KOPT-K1 (cell line): ENCODE results near the gene PGBD2.
"Not testable (repeated sequence)": the region's sequence is repeated elsewhere in the genome, so short reads cannot be mapped to it uniquely, and the experiment has no call there.

ENCODE experiments used
- H3K27ac ChIP-seq: fragments of 200-600 bp; sonication (generic); 2 replicates; pipeline ENCODE4 v1.5.1; 2016; ENCODE audit warnings: antibody characterized with exemption, mild to moderate bottlenecking, low read depth, low read length; ENCODE audit not compliant: poor library complexity, severe bottlenecking
- H3K36me3 ChIP-seq: fragments of 200-600 bp; sonication (generic); 2 replicates; pipeline ENCODE4 v1.5.1; 2017; ENCODE audit warnings: antibody characterized with exemption, mild to moderate bottlenecking, low read length, moderate library complexity; ENCODE audit not compliant: insufficient read depth
- H3K9me3 ChIP-seq: fragments of 200-600 bp; sonication (generic); 2 replicates; pipeline ENCODE4 v1.5.1; 2017; ENCODE audit warnings: antibody characterized with exemption, low read length, mild to moderate bottlenecking; ENCODE audit not compliant: insufficient read depth, poor library complexity, severe bottlenecking

Gene PGBD2

DNA sequence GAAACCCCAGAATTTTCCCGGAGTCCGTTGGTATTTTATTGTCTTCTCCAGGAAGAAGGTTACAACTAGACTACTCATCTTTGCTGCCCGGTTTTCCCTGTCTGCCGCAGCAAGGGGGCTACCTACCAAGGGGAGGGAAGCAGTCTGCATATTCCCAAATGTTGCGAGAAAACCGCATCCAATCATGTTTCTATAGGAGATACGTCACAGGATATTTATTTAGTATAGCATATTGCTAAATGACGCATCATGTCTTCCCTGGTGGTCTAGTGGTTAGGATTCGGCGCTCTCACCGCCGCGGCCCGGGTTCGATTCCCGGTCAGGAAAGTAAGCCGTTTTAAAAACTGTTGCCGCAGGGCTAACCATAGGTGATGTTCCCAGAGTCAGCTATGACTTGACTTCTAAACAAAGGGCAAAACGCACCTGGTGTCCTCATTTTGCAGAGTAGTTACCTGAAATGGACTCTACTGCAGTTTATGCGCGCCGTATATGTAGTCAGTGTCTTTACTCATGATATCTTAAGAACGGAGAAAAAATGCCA, 32.0 kb upstream of the PGBD2 start:
- peak overlapping the region; percentile 73 for H3K27ac ChIP-seq
- H3K36me3 ChIP-seq: no peaks in the 10 kb centered on the region
- no peaks in the 10 kb centered on the region for H3K9me3 ChIP-seq

DNA sequence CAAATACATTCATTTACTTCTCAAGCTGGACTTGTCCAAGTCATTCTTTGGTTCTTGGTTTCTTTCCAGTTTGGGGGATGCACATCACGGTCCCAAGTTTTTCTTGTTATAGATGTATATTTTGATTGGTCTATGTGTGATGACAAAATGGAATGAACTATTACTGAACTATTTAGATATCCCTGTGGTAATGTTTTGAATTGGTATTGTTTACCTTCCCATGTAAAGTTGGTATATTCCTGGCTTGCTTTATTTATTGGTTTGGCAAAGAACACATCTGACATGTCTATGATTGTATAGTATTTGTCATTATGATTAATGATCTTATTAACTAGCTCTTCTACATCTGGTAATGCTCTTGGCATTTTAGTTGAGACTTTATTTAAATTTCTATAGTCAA, 24.8 kb upstream of the PGBD2 start:
- Histone ChIP-seq H3K36me3 (no peaks in the 10 kb centered on the region), H3K27ac (no peak overlapping the region), H3K9me3 (no peaks in the 10 kb centered on the region)

DNA sequence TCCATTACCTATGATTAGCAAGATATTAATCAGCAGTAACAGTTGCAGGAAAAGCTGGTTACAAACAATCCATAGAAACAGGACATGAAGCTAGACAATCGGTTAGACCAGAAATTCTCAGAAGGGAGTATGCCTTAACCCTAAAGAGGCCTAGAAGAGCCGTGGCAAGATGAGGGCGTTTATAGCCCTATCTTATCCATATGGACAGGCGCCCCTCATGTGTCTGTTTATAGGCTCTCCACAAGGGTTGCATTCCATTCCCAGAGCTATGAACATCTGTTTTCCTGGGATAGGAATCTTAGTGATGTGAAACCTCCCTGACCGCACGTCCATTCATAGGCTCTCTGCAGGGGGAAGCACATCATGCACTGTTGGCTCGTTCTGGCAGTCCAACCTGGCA, 23.6 kb upstream of the PGBD2 start:
- H3K36me3 ChIP-seq, H3K9me3 ChIP-seq, H3K27ac ChIP-seq: not testable (repeated sequence)

DNA sequence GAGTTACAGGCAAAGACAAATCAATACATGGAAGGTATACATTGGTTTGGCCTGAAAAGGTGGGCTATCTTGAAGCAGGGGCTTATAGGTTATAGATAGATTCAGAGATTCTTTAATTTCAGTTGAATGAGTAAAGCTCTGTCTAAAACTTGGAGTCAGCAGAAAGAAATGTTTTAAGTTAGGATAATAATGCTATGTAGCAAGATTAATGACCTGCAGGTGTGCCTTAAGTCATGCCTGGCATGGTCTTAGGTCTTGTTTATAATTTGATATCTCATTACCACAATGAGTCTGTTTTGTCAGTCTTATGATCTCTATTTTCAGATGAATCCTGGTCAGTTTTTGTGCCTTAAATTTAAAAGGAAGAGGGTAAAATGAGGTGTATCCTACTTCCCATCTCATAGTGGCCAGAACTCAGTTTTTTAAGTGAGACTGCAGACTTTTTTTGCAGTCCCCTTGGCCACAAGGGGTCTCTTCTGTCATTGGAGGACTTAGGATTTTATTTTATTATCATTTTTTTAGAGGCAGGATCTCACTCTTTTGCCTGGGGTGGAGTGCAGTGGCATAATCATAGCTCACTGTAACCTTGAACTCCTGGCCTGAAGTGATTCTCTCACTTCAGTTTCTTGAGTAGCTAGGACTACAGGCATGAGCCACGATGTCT, 21.3 kb upstream of the PGBD2 start:
- H3K9me3 ChIP-seq: no peaks in the 10 kb centered on the region
- no peak overlapping the region for H3K27ac ChIP-seq
- no peaks in the 10 kb centered on the region for H3K36me3 ChIP-seq

DNA sequence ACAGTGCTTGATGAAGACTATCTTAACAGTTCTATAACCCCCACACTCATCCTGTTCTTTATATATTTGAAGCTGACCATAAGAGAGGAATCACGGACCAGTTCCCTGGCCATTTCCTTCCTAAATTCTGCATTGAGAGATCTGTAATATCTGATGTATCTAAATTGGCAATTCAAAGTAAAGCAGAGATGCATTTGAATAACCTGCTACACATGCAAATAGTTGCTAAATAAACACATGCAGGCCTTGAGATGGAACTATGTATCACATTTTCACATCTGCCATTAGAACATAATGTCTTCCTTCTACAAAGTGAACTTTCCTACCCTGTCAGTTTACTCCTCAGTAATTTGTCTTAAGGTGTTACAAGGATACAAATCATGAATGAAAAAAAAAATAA, 20.4 kb upstream of the PGBD2 start:
- Histone ChIP-seq H3K36me3 (no peaks in the 10 kb centered on the region), H3K27ac (no peak overlapping the region), H3K9me3 (no peaks in the 10 kb centered on the region)

DNA sequence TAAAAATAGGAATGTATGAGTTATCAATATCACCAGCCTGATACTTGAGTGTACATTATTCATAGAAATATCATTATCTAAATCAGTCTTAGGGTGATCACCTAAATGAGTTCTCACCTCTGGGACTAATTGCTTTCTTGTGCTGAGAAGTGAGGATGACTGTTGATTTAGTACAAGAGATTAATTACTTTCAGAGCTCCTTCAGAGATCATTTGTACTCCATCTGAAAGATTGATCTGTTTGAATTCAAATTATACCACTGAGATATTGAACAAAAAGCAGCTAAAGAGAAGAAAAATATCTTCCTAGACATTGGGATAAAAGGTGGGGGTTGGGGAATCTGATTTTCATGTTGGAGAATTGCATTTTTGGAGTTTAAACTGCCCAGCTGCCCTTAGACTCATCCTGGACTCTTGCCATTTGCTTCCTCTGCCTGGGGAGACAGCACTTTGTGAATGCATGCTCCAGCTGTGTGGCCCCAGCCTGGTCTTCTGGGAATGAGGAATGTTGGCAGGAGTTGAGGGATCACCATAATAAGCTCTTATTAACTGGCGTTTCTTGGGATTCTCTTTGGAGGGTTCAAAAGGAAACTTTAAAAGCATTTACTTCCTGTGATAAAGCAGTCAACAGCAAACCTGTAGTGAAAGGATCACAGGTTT, 19.7 kb upstream of the PGBD2 start:
- no peaks in the 10 kb centered on the region for H3K36me3 ChIP-seq
- H3K27ac ChIP-seq: no peak overlapping the region
- H3K9me3 ChIP-seq: no peaks in the 10 kb centered on the region

DNA sequence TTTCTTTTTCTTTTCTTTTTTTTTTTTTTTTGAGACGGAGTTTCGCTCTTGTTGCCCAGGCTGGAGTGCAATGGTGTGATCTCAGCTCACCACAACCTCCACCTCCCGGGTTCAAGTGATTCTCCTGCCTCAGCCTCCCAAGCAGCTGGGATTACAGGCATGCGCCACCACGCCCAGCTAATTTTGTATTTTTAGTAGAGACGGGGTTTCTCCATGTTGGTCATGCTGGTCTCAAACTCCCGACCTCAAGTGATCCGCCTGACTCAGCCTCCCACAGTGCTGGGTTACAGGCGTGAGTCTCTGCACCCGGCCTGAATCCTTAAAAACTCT, 16.2 kb upstream of the PGBD2 start:
- not testable (repeated sequence) for H3K27ac ChIP-seq, H3K9me3 ChIP-seq, H3K36me3 ChIP-seq

DNA sequence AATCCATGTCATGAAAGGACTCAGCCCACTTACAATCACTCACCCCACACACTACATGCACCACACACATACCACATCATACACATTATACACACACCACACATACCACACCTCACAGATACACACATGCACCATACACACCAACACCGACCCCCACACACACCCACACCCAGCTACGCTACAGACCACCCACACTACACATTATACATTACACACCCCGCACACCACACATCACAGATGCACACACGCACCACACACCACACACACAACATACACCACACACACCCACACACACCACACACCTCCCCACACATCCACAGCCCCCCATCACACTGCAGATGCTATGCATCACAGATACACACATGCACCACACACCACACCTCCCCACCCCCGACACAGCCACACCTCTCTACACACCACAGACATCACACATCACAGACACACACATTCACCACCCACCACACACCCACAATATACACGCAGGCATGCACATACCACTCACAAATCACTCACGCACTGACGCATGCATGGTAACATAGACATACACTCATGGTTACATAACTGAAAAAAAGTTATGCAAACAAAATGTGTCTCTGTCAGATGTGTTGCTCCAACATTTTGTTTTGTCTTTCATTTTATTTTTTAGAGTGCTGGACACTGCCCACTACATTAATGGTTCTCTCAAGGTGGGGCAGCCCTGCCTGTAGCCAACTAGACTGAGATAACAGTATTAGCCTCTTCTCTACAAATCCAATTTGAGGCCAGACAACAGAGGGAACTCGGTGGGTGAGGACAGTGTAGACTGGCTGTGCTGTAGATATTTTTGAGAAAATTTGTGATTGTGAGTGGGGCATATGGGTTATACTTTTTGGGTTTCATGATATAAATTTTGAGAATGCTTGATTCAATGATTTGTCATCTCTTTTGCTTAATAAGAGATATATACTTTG, 15.2 kb upstream of the PGBD2 start:
- Histone ChIP-seq H3K27ac (no peak overlapping the region), H3K36me3 (no peaks in the 10 kb centered on the region), H3K9me3 (no peaks in the 10 kb centered on the region)

DNA sequence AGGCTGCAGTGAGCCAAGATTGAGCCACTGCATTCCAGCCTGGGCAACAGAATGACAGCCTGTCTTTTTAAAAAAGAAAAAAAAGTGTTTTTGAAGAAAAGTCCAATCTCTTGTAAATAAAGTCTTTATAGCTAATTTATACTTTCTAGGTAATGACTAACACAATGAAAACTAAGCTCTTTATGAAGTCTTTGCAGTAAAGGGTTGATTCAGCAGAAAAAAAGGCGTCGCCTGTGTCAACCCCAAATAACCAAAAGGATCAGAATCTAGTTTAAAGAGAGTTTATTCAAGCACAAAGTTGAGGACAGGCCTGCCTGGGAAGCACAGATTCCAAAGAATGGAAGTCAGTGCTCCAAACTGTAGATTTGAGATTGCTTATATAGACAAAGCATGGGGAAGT, 14.3 kb upstream of the PGBD2 start:
- Histone ChIP-seq H3K36me3 (no peaks in the 10 kb centered on the region), H3K9me3 (no peaks in the 10 kb centered on the region), H3K27ac (no peak overlapping the region)

DNA sequence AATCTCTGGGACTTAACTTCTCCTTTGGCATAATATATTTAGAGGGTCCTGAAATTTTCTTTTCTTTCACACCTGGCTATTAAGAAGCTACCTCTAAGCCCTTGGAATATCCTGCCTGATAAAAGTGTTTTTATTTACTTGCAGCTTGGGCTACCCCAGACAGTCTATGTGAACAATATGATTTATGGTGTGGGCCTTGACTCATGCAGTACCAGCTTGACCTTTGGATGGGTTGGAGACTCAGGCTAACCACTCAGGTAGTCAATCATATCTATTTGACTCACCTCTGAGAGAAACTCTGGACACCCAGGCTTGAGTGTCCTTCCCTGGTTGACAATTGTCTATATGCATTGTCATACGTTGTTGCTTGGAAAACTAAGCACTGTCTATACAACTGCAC, 13.4 kb upstream of the PGBD2 start:
- no peaks in the 10 kb centered on the region for H3K36me3 ChIP-seq
- no peak overlapping the region for H3K27ac ChIP-seq
- H3K9me3 ChIP-seq: no peaks in the 10 kb centered on the region

DNA sequence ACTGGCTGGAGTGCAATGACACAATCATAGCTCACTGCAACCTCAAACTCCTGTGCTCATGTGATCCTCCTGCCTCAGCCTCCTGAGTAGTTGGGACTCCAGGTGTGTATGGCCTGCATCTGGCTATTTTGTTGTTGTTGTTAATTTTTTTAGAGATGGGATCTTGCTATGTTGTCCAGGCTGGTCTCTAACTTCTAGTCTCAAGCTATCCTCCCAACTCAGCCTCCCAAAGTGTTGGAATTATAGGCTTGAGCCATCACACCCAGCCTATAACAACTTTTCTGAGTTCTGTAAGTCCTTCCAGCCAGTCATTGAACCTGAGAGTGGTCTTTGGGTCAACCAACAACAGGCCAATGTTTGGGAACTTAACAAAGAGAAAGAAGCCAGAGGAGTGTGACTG, 11.2 kb upstream of the PGBD2 start:
- Histone ChIP-seq H3K27ac (no peak overlapping the region), H3K36me3 (no peaks in the 10 kb centered on the region), H3K9me3 (no peaks in the 10 kb centered on the region)

DNA sequence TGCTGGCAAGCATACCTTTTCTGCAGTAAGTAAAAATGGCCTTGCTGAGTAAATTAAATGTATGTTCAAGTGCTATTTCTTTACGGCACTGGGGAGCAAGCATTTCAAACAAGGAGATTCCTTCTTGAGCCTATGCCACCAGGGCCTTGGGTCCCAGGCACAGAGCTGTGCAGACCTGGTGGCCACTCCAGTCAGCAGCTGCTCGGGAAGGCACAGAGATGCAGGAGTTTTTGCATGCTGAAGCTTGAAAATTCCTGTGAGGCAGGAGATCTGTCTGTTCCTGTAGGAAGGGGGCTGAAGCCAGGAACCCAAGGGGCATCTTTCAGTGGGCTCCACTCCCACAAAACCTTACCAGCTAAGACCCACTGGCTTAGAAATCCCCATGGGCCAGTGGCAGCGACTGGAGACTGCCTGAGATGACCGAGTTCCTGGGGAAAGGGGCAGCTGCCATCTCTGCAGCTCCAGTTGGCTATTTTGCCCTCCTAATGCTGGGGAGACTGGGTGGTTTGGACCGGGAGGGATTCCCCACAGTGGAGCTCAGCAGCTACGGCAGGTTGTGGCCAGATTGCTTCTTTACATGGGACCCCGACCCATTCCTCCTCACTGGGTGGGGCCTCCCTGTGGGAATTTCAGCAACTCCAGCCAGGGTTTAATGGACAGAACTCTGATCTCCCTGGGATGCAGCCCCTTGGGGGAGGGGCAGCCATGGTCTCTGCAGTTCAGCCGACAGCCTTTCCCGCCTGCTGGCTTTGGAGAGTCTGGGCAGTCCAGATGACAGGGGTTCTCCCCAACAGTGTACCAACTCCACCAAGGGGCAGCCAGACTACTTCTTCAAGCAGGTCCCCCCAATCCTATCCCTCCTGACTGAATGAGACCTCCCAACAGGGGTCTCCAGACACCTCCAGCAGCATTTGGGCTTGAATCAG, 8.4 kb upstream of the PGBD2 start:
- H3K9me3 ChIP-seq: no peaks in the 10 kb centered on the region
- H3K36me3 ChIP-seq: no peaks in the 10 kb centered on the region
- H3K27ac ChIP-seq: no peak overlapping the region

DNA sequence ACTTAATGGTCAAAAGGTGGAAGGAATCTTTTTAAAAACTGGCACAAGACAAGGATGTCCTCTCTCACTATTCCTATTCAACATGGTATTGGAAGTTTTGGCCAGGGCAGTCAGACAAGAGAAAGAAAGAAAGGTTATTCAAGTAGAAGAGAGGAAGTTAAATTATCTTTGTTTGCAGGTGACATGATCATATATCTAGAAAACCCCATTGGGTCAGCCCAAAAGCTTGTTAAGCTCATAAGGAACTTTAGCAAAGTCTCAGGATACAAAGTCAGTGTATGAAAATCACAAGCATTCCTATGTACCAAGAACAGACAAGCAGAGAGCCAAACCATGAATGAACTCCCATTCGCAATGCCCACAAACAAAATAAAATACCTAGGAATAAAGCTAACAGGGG, 5.4 kb upstream of the PGBD2 start:
- H3K36me3 ChIP-seq: no peaks in the 10 kb centered on the region
- H3K27ac ChIP-seq: no peak overlapping the region
- H3K9me3 ChIP-seq: no peaks in the 10 kb centered on the region

DNA sequence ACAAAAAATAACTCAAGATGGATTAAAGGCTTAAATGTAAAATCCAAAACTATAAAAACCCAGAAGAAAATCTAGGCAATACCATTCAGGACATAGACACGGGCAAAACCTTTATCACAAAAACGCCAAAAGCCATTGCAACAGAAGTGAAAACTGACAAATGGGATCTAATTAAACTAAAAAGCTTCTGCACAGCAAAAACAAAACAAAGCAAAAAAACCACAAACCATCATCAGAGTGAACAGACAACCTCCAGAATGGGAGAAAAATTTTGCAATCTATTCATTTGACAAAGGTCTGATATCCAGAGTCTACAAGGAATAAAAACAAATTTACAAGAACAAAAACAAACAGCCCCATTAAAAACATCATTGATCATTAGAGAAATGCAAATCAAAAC, 4.5 kb upstream of the PGBD2 start:
- no peak overlapping the region for H3K27ac ChIP-seq
- H3K9me3 ChIP-seq: no peaks in the 10 kb centered on the region
- H3K36me3 ChIP-seq: no peaks in the 10 kb centered on the region
